Measurements from ENCODE around the gene NEDD9. TPM values are rescaled to one million over a fixed set of nuclear protein-coding genes. Genes with fewer than 3 reads are reported as not detected.
A peak's percentile ranks its signal among the peaks of the same experiment; 100 is the strongest.

Gene NEDD9
- total and polyA plus RNA-seq, 2 of the 13 experiments (the other 11 are each of a cell fraction or from before 2014, with no cell fraction given): 27.1 to 389 TPM

- peak; percentile 69; the same call in 1 of the 2 replicates for TF ChIP-seq ZNF784 (CRISPR knock-in tag; IDR thresholded peaks at IDR 0.05; ENCODE audit: borderline replicate concordance)
- TF ChIP-seq RFX3 (CRISPR knock-in tag; IDR thresholded peaks at IDR 0.05): no peak
- peak; percentile 63; the same call in 1 of the 2 replicates for TF ChIP-seq SIX4 (CRISPR knock-in tag; IDR thresholded peaks at IDR 0.05)
- peak; percentile 38 for TF ChIP-seq ZNF407 (CRISPR knock-in tag; IDR thresholded peaks at IDR 0.05; ENCODE audit: not compliant biosample characterization)
- TF ChIP-seq TCF7 (IDR thresholded peaks at IDR 0.05; ENCODE audit: low read depth): peak; percentile 49; the same call in 1 of the 2 replicates
- 0 out of 2 replicates have a peak, but pooled peaks have one; percentile 17 for TF ChIP-seq ZNF17 (CRISPR knock-in tag; IDR thresholded peaks at IDR 0.05)
Measured at GRCh38 chr6:11217360-11218101, 14.9 kb downstream of the NEDD9 start (continued).

Measured in HepG2 (cell line).